H1 (cell line): ENCODE results near the gene HMGN3. TPM values are rescaled to one million over a fixed set of nuclear protein-coding genes. Genes with fewer than 3 reads are reported as not detected.

Experiments
- KDM5A ChIP-seq: fragments of 200-600 bp; IDR thresholded peaks from 2 replicates; pipeline ENCODE4 v1.7.1; 2012; ENCODE audit warnings: mild to moderate bottlenecking, low read length, inconsistent platforms, mixed read lengths
- polyA plus RNA-seq, 7 experiments: library from polyadenylated mRNA; depleted of rRNA in 3 of 7; stranded (reverse) in 5 of 7; unstranded in 2 of 7; fragments of >200 nt in 5 of 7; fragments of 200-250 nt in 2 of 7; gene quantifications; 1 replicate in 5 of 7; 2 replicates in 1 of 7; 4 replicates in 1 of 7; pipeline versions ENCODE4 v1.2.1 to v1.2.3, GENCODE V29; 2011 to 2013; ENCODE audit warnings: missing spikeins in 2 of 7, mixed read lengths in 2 of 7
- total RNA-seq: library from RNA; stranded (reverse); fragmentation: NEBNext Ultra II Directional; extraction: Animal tissue kit (Norgen Biotek cat#: 25700); gene quantifications from 2 replicates; pipeline ENCODE4 v1.2.1, GENCODE V29; 2021

HMGN3 gene
- total and polyA plus RNA-seq, 2 of the 8 experiments (the other 6 are each of a cell fraction or from before 2014, with no cell fraction given), result 84.4 to 167 TPM

DNA sequence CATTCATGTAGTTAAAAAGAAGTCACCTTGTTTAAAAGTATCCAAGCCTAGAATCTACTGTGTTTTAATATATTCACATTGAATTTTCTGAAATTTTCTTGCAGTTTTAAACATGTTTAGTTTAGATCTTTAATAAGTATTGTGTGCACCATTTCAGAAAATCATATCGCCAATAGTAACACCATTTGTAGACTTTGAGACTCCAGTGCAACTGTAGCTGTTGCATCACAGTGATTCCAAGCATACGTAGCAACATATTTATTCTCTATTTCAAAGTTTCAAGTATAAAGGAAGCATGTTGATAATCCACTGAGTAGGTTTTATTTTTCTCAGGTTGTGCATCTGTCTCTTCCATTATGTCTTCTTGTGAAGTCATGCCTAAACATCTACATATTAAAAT lies 46.4 kb downstream of the HMGN3 start (continued):
- TF ChIP-seq KDM5A, result no peak
